Nephron (organoid): ENCODE measurements around the gene PHGDH.

Experiments
- H3K27ac Mint-ChIP-seq, 3 experiments: 2 replicates each; pipeline ENCODE4 v1.8.0; 2020; ENCODE audit warnings: mixed read lengths in 3 of 3, mild to moderate bottlenecking in 2 of 3, moderate library complexity in 1 of 3
- H3K27me3 Mint-ChIP-seq: 2 replicates; pipeline ENCODE4 v1.8.0; 2021; ENCODE audit warnings: low read depth, mild to moderate bottlenecking, moderate library complexity, mixed read lengths
- H3K36me3 Mint-ChIP-seq: 2 replicates; pipeline ENCODE4 v1.8.0; 2020; ENCODE audit warnings: low read depth, mixed read lengths
- H3K4me1 Mint-ChIP-seq: 2 replicates; pipeline ENCODE4 v1.8.0; 2020; ENCODE audit warnings: mixed read lengths
- H3K4me3 Mint-ChIP-seq, 3 experiments: 2 replicates each; pipeline ENCODE4 v1.8.0; 2020; ENCODE audit warnings: mild to moderate bottlenecking in 3 of 3, mixed read lengths in 3 of 3, moderate library complexity in 2 of 3
- H3K9me3 Mint-ChIP-seq: 2 replicates; pipeline ENCODE4 v1.8.0; 2020; ENCODE audit warnings: mixed read lengths
- TF ChIP-seq, protein P1 (sequence below), 3 experiments: fragments of 200-600 bp; sonication (generic); IDR thresholded peaks; one replicate each; pipeline ENCODE4 v1.5.0; 2021; ENCODE audit warnings: antibody characterized with exemption in 3 of 3; ENCODE audit not compliant: unreplicated experiment in 3 of 3

The PHGDH gene

DNA sequence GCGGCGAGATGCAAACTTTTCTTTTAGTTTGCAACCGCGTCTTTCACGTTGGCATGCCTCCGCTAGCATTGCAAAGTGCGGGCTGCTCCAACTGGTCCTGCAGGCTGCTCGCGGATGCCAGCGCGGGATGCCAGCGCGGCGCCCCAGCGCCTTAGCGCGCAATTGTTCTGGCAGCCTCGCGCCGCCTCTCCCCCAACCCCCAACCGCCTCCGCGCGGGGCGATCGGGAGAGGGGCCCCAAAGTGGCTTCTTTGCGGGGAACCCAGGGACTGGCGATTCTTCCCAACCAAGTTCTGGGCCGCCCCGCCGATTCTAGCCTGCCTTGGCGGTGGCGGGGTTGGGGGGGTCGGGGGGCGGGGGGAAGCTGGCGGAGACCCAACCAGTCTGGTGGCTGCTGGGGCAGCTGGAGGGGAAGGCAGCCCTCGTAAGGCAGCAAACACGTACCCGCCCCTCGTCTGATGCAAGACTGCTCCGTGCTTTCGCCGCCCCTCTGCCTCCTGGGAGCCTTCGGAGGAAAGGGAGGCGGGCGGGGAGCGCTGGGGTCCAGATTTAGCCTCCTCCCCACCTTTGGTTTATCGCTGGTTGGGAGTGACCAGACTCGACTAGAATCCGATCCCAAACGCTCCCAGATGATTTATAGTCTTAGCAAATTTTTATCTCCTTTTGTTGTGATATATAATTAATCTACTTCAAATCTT lies 756 bp downstream of the PHGDH start:
- no peaks in the 10 kb centered on the region for H3K36me3 Mint-ChIP-seq
- peaks cover 4% of the 10 kb centered on the region for H3K27me3 Mint-ChIP-seq
- H3K27ac Mint-ChIP-seq: peak overlapping the region; percentile 96 to 97 (median 97)
- TF ChIP-seq, protein P1, sequence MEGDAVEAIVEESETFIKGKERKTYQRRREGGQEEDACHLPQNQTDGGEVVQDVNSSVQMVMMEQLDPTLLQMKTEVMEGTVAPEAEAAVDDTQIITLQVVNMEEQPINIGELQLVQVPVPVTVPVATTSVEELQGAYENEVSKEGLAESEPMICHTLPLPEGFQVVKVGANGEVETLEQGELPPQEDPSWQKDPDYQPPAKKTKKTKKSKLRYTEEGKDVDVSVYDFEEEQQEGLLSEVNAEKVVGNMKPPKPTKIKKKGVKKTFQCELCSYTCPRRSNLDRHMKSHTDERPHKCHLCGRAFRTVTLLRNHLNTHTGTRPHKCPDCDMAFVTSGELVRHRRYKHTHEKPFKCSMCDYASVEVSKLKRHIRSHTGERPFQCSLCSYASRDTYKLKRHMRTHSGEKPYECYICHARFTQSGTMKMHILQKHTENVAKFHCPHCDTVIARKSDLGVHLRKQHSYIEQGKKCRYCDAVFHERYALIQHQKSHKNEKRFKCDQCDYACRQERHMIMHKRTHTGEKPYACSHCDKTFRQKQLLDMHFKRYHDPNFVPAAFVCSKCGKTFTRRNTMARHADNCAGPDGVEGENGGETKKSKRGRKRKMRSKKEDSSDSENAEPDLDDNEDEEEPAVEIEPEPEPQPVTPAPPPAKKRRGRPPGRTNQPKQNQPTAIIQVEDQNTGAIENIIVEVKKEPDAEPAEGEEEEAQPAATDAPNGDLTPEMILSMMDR (IDR thresholded peaks at IDR 0.05; ENCODE audit: unreplicated experiment in 3 of 3): no peak
- peaks cover 3% of the 10 kb centered on the region for H3K9me3 Mint-ChIP-seq
- peaks cover 38% of the 10 kb centered on the region for H3K4me1 Mint-ChIP-seq
- peak overlapping the region; percentile 90 to 98 (median 98) for H3K4me3 Mint-ChIP-seq

DNA sequence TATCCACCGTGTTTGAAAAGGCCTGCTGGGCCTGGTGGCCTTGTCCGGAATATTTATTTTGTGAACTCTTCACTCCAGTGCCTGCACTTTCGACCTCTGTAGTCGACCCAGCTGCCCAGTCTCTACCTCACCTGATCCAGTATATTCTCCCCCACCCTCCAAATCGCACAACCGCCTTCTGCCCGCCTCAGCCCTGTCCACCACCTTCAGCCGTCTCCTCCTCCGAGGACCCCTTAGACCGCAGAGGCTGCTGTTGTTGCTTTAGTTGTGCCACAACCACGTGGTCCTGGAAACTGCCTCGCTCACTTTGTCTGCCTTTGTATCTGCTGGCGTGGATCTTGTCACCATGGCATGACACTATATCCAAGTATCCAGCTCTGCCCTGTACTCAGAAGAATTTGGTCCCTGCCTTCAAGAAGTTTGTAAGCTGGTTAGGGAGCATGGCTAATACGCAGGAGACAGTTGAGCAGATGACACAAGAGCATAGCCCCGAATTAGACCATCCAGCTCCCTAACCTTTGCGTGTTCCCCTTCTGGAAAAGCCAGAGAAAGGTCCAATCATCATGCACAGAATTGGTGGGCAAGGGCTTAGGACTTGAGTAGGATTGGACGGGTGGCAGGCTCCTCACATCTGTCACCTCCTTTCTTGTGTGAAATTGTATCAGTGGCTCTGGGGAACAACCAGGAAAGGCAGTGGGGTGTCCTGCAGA lies 1.5 kb downstream of the PHGDH start:
- peaks cover 42% of the 10 kb centered on the region for H3K4me1 Mint-ChIP-seq
- no peaks in the 10 kb centered on the region for H3K9me3 Mint-ChIP-seq
- H3K27ac Mint-ChIP-seq: peak overlapping the region; percentile 92 to 97 (median 95)
- TF ChIP-seq, protein P1 (IDR thresholded peaks at IDR 0.05; ENCODE audit: unreplicated experiment in 3 of 3): no peak
- H3K4me3 Mint-ChIP-seq: peak overlapping the region; percentile 89 to 91 (median 90)
- peaks cover 4% of the 10 kb centered on the region for H3K27me3 Mint-ChIP-seq
- H3K36me3 Mint-ChIP-seq: no peaks in the 10 kb centered on the region

DNA sequence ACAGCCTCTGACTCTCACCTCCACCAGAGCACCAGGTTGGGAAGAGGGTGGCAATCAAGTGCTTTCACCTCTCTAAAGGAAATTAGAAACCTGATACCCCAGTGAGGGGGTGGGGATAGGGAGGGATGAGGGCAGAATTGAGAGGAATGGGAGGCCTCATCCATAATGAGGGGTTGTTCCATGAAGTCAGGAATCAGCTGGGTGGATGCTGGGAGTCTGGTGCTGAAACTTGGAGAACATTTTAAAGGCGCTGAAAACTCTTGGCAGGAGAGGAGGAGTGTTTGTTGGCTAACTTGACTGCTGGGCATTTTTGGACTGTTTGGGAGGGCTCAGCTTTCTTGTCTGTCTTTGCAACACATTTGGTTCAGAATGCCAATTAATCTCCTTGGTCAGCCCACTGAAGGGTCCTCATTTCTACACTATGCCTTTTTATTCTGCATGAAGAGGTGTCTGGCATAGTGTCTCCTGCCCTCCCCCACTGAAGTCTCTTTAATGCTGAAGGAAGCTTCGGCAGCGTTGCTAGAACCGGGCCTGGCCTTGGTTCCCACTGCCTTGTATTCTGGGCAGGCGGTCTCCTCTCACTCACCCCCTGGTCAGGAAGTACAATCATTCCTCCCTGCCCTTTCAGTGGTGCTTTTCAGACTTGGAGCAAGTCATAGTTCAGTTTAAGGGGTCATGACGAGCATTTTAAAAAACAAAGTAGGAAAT lies 2.2 kb downstream of the PHGDH start:
- peaks cover 4% of the 10 kb centered on the region for H3K27me3 Mint-ChIP-seq
- peak overlapping the region; percentile 92 to 97 (median 95) for H3K27ac Mint-ChIP-seq
- no peaks in the 10 kb centered on the region for H3K9me3 Mint-ChIP-seq
- peak overlapping the region; percentile 89 to 91 (median 90) for H3K4me3 Mint-ChIP-seq
- H3K36me3 Mint-ChIP-seq: peaks cover under 1% of the 10 kb centered on the region
- peaks cover 45% of the 10 kb centered on the region for H3K4me1 Mint-ChIP-seq
- TF ChIP-seq, protein P1 (IDR thresholded peaks at IDR 0.05; ENCODE audit: unreplicated experiment in 3 of 3): no peak

DNA sequence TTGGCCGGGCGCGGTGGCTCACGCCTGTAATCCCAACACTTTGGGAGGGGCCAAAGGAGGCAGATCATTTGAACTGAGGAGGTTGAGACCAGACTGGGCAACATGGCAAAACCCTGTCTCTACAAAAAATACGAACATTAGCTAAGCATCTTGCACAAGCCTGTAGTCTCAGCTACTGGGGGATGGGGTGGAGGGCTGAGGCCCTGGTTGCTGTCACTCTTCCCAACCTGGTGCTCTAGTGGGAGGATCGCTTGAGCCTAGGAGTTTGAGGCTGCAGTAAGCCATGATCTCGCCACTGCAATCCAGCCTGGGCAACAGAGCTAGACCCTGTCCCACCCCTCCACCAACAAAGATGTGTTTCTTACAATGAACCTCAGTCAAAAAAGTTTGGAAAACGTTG lies 2.8 kb downstream of the PHGDH start:
- no peaks in the 10 kb centered on the region for H3K9me3 Mint-ChIP-seq
- peaks cover 51% of the 10 kb centered on the region for H3K4me1 Mint-ChIP-seq
- peaks cover 4% of the 10 kb centered on the region for H3K36me3 Mint-ChIP-seq
- H3K4me3 Mint-ChIP-seq: peak overlapping the region; percentile 89 to 91 (median 90)
- H3K27me3 Mint-ChIP-seq: peaks cover 4% of the 10 kb centered on the region
- H3K27ac Mint-ChIP-seq: peak overlapping the region; percentile 92 to 97 (median 95)
- TF ChIP-seq, protein P1 (IDR thresholded peaks at IDR 0.05; ENCODE audit: unreplicated experiment in 3 of 3): no peak

DNA sequence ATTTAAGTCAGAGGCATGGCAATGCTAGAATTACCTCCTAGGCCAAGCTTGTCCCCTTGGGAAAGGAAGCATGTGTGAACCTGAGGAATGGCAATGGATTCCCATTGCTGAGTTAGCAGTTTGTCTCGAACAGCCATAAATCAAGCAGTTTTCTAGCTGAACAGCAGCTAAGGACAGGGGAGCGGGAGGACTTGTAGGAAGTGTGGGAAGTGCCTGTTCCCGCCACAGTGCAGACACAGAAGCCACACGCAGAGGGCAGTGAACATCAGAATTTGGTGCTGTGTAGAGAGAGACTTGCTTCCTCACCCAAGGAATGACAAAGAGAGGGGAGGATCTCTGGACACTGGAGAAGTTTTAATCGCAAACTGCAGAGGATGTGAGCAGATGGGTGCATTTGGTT lies 3.8 kb downstream of the PHGDH start:
- H3K27ac Mint-ChIP-seq: peak overlapping the region; percentile 88 to 95 (median 94)
- peaks cover 4% of the 10 kb centered on the region for H3K27me3 Mint-ChIP-seq
- H3K9me3 Mint-ChIP-seq: no peaks in the 10 kb centered on the region
- H3K36me3 Mint-ChIP-seq: peaks cover 9% of the 10 kb centered on the region
- peaks cover 56% of the 10 kb centered on the region for H3K4me1 Mint-ChIP-seq
- H3K4me3 Mint-ChIP-seq: peak overlapping the region; percentile 65 to 72 (median 70)
- TF ChIP-seq, protein P1 (IDR thresholded peaks at IDR 0.05; ENCODE audit: unreplicated experiment in 3 of 3): peak in 1 of 3 experiments; percentile 35
